Measurements from ENCODE around the gene SMIM24. TPM values are rescaled to one million over a fixed set of nuclear protein-coding genes. Genes with fewer than 3 reads are reported as not detected.

The SMIM24 gene
- total RNA-seq, 2 donors from 2014 or later = not detected

DNA sequence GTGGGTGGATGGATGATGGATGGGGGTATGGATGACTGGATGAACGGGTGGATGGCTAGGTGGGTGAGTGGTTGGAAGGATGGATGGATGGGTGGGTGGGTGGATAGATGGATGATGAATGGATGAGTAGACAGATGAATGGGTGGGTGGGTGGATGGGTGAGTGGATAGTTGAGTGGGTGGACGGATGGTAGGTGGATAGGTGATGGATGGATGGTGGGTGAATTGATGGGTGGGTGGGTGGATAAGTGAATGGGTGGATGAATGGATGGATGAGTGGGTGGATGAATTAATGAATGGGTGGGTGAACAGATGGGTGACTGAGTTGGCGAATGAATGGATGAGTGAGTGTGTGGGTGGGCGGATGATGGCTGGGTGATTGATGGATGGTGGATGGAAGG lies 4.9 kb downstream of the SMIM24 start:
- Mint-ChIP-seq H3K4me3 (no peak overlapping the region), H3K36me3 (ENCODE audit: low read depth) (no peaks in the 10 kb centered on the region)

DNA sequence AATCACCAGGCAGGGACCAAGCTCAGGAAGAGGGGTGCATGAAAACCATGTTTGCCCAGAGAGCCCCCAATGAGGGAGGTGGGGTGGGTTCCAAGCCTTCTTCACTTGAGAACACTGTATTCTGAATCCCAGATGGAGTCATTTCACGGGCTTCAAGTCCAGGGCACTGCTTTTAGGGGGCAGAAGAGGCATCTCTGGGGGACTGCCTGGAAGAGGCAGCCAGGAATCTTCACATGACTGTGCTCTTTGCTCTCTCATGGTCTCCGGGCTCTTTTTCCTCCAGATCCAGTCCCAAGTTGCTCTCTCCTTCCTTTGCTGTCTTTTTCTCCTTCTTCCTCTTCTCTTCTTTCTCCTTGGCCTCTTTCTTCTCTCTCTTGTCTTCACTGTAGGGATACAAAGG lies 5.7 kb downstream of the SMIM24 start:
- DNase-seq = no peak
- 70 to 80% methylated on average over 2 of the region's 2 CpGs for whole genome bisulfite sequencing, 2 experiments (ENCODE audit: insufficient coverage in 1 of 2, insufficient read length in 1 of 2)
- TF ChIP-seq, protein P1, sequence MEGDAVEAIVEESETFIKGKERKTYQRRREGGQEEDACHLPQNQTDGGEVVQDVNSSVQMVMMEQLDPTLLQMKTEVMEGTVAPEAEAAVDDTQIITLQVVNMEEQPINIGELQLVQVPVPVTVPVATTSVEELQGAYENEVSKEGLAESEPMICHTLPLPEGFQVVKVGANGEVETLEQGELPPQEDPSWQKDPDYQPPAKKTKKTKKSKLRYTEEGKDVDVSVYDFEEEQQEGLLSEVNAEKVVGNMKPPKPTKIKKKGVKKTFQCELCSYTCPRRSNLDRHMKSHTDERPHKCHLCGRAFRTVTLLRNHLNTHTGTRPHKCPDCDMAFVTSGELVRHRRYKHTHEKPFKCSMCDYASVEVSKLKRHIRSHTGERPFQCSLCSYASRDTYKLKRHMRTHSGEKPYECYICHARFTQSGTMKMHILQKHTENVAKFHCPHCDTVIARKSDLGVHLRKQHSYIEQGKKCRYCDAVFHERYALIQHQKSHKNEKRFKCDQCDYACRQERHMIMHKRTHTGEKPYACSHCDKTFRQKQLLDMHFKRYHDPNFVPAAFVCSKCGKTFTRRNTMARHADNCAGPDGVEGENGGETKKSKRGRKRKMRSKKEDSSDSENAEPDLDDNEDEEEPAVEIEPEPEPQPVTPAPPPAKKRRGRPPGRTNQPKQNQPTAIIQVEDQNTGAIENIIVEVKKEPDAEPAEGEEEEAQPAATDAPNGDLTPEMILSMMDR (conservative IDR thresholded peaks at IDR 0.05) = no peak

More for the DNA sequence above, 4.9 kb downstream of the SMIM24 start:
- Mint-ChIP-seq H3K4me1 (no peaks in the 10 kb centered on the region), H3K27me3 (ENCODE audit: insufficient read depth) (peaks cover 11% of the 10 kb centered on the region), H3K9me3 (no peaks in the 10 kb centered on the region), H3K27ac (no peak overlapping the region)
- WGBS, 2 experiments (ENCODE audit: insufficient coverage in 1 of 2, insufficient read length in 1 of 2) = 78 to 83% methylated on average over 4 of the region's 4 CpGs
- no peaks in the 10 kb centered on the region for H3K9me3 ChIP-seq (ENCODE audit: control insufficient read depth, low read length)
- peaks cover 11% of the 10 kb centered on the region for H3K27me3 ChIP-seq (ENCODE audit: control insufficient read depth, insufficient read depth, low read length, poor library complexity, severe bottlenecking)
- H3K27ac ChIP-seq (ENCODE audit: low read depth, low read length) = no peak overlapping the region
- DNase-seq = no peak
- no peak overlapping the region for H3K9ac ChIP-seq (ENCODE audit: extremely low read depth, low read length, poor library complexity, severe bottlenecking)
- H3K4me3 ChIP-seq (ENCODE audit: low read length) = no peak overlapping the region
- no peaks in the 10 kb centered on the region for H3K36me3 ChIP-seq (ENCODE audit: control insufficient read depth, insufficient read depth, low read length)
- no peaks in the 10 kb centered on the region for H3K4me1 ChIP-seq (ENCODE audit: control insufficient read depth, insufficient read depth, low read length)
- TF ChIP-seq, protein P1 (conservative IDR thresholded peaks at IDR 0.05) = no peak

DNA sequence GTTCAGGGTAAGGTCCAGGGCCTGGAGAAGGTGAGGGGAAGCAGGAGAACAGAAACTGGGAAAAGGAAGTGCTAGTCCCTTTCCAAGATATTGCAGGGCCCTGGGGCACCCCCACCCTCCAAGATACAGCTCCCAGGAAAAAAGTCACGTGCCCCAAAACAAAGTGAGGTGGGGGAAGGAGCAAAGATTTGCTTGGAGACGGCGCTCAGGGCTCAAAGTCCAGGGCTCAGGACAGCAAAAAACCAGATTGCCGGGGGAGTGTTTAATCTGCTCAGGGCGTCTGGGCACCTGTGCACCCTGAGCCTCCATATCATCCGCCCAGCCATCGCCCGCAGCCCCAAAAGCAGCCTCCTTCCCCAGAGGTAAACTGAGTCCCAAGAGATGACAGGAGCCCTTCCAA lies 6.3 kb downstream of the SMIM24 start:
- no peaks in the 10 kb centered on the region for H3K4me1 Mint-ChIP-seq
- H3K9ac ChIP-seq (ENCODE audit: extremely low read depth, low read length, poor library complexity, severe bottlenecking) = no peak overlapping the region
- TF ChIP-seq, protein P1 (conservative IDR thresholded peaks at IDR 0.05) = no peak

More for the DNA sequence above, 5.7 kb downstream of the SMIM24 start:
- peaks cover 19% of the 10 kb centered on the region for H3K27me3 Mint-ChIP-seq (ENCODE audit: insufficient read depth)
- H3K27me3 ChIP-seq (ENCODE audit: control insufficient read depth, insufficient read depth, low read length, poor library complexity, severe bottlenecking) = peaks cover 17% of the 10 kb centered on the region
- H3K36me3 ChIP-seq (ENCODE audit: control insufficient read depth, insufficient read depth, low read length) = no peaks in the 10 kb centered on the region
- no peaks in the 10 kb centered on the region for H3K4me1 ChIP-seq (ENCODE audit: control insufficient read depth, insufficient read depth, low read length)
- H3K4me1 Mint-ChIP-seq = no peaks in the 10 kb centered on the region
- no peak overlapping the region for H3K4me3 Mint-ChIP-seq
- H3K9me3 ChIP-seq (ENCODE audit: control insufficient read depth, low read length) = no peaks in the 10 kb centered on the region
- H3K27ac ChIP-seq (ENCODE audit: low read depth, low read length) = no peak overlapping the region
- H3K9ac ChIP-seq (ENCODE audit: extremely low read depth, low read length, poor library complexity, severe bottlenecking) = no peak overlapping the region
- H3K27ac Mint-ChIP-seq = no peak overlapping the region
- H3K9me3 Mint-ChIP-seq = no peaks in the 10 kb centered on the region
- no peak overlapping the region for H3K4me3 ChIP-seq (ENCODE audit: low read length)
- no peaks in the 10 kb centered on the region for H3K36me3 Mint-ChIP-seq (ENCODE audit: low read depth)

More for the DNA sequence above, 6.3 kb downstream of the SMIM24 start:
- WGBS, 2 experiments (ENCODE audit: insufficient coverage in 1 of 2, insufficient read length in 1 of 2) = 82 to 93% methylated on average over 7 to 8 of the region's 8 CpGs
- Mint-ChIP-seq H3K9me3 (peaks cover 3% of the 10 kb centered on the region), H3K4me3 (no peak overlapping the region), H3K27me3 (ENCODE audit: insufficient read depth) (peaks cover 25% of the 10 kb centered on the region), H3K27ac (no peak overlapping the region), H3K36me3 (ENCODE audit: low read depth) (no peaks in the 10 kb centered on the region)
- Histone ChIP-seq H3K9me3 (ENCODE audit: control insufficient read depth, low read length) (no peaks in the 10 kb centered on the region), H3K36me3 (ENCODE audit: control insufficient read depth, insufficient read depth, low read length) (no peaks in the 10 kb centered on the region), H3K4me3 (ENCODE audit: low read length) (no peak overlapping the region), H3K27ac (ENCODE audit: low read depth, low read length) (no peak overlapping the region), H3K4me1 (ENCODE audit: control insufficient read depth, insufficient read depth, low read length) (no peaks in the 10 kb centered on the region), H3K27me3 (ENCODE audit: control insufficient read depth, insufficient read depth, low read length, poor library complexity, severe bottlenecking) (peaks cover 21% of the 10 kb centered on the region)
- no peak for DNase-seq
